Lung (tissue), 12 donors: ENCODE measurements around the gene KIAA0232. TPM values are rescaled to one million over a fixed set of nuclear protein-coding genes. Genes with fewer than 3 reads are reported as not detected.
"Not testable (repeated sequence)": the region's sequence is repeated elsewhere in the genome, so short reads cannot be mapped to it uniquely, and the experiment has no call there.

Experiments
- ATAC-seq: fragments of 200-7000 bp; cut with Tn5 transposase; one replicate; pipeline ENCODE4 v1.9.1; 2020; ENCODE audit warnings: moderate number of reproducible peaks; ENCODE audit not compliant: insufficient read depth, low FRiP score
- DNase-seq, 3 donors: peaks; one replicate each; pipeline ENCODE4 v3.0.0-alpha.2; 2013 to 2017
- H3K27ac ChIP-seq, 2 donors: one replicate each; pipeline ENCODE4 v1.5.1; 2013; ENCODE audit warnings: mild to moderate bottlenecking in 2 of 2, moderate library complexity in 2 of 2, control low read depth in 1 of 2, inconsistent platforms in 1 of 2, low read depth in 1 of 2, low read length in 1 of 2
- H3K27me3 ChIP-seq, 3 donors: one replicate each; pipeline ENCODE4 v1.5.1; 2013; ENCODE audit warnings: low read length in 2 of 3; ENCODE audit not compliant: control insufficient read depth in 3 of 3, insufficient read depth in 3 of 3
- H3K36me3 ChIP-seq, 4 donors: one replicate each; pipeline ENCODE4 v1.5.1; 2013; ENCODE audit warnings: low read length in 4 of 4, mild to moderate bottlenecking in 1 of 4, moderate library complexity in 1 of 4; ENCODE audit not compliant: control insufficient read depth in 4 of 4, insufficient read depth in 4 of 4
- H3K4me1 ChIP-seq, 5 donors: one replicate each; pipeline ENCODE4 v1.5.1; 2013; ENCODE audit warnings: low read length in 5 of 5, mild to moderate bottlenecking in 2 of 5, moderate library complexity in 1 of 5; ENCODE audit not compliant: control insufficient read depth in 5 of 5, insufficient read depth in 5 of 5
- H3K4me3 ChIP-seq: one replicate; pipeline ENCODE4 v1.5.1; 2013; ENCODE audit warnings: mild to moderate bottlenecking, control low read depth, moderate library complexity
- H3K9ac ChIP-seq, 2 donors: one replicate each; pipeline ENCODE4 v1.5.1; 2013; ENCODE audit warnings: low read length in 2 of 2, control low read depth in 1 of 2; ENCODE audit not compliant: insufficient read depth in 1 of 2
- H3K9me3 ChIP-seq, 4 donors: one replicate each; pipeline ENCODE4 v1.5.1; 2013; ENCODE audit warnings: low read length in 3 of 4, mild to moderate bottlenecking in 1 of 4, moderate library complexity in 1 of 4; ENCODE audit not compliant: control insufficient read depth in 4 of 4, insufficient read depth in 3 of 4
- CTCF ChIP-seq: IDR thresholded peaks from 2 replicates; pipeline ENCODE4 v1.5.1; 2012; ENCODE audit warnings: mild to moderate bottlenecking; ENCODE audit errors: control extremely low read depth, extremely low read depth
- WGBS, 2 donors: extraction: QIAGEN DNeasy Blood & Tissue Kit; methylation state at CpG; one replicate each; pipeline ENCODE4 v1.1.7; 2013; 5-methylcytosine and 5-hydroxymethylcytosine counted together
- polyA plus RNA-seq, 2 donors: library from polyadenylated mRNA; stranded (reverse); fragments of 200-250 nt; gene quantifications; one replicate each; pipeline ENCODE4 v1.2.1, GENCODE V29; 2013
- total RNA-seq, 2 donors: library from RNA; depleted of rRNA in 1 of 2; stranded (reverse); fragments of >200 nt in 1 of 2; gene quantifications; one replicate each; pipeline ENCODE4 v1.2.1, GENCODE V29; 2014 to 2021
- donor health status: control.
- donor health status: control.
- donor health status: Bipolar disorder and iron deficiency.
- donor health status: healthy.
- donor health status: DM: yes; HTN: yes; CAD: no.

The KIAA0232 gene
- total and polyA plus RNA-seq, 4 donors: 6.8 to 34.6 (median 18.7) TPM

DNA sequence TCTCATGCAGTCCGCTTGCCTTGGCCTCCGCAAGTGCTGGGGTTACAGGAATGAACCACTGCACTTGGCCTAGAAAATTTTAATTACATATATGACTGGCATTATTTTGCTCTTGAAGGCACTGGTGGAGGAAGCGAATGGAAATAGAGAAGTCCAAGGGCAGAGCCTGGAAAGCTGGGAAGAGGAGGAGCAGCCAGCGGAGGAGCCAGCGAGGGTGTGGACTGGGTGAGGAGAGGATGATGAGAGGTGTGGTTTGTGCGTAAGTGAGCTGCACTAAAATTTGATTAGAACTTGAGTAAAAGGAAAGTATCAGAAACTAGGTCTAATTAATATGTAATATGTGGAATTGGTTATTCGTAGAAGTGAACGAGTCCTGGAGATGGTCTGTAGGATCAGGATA lies 13.3 kb downstream of the KIAA0232 start:
- Histone ChIP-seq H3K4me1 (peaks cover 0 to 20% (median 0%) of the 10 kb centered on the region in 5 donors), H3K27ac (no peak overlapping the region), H3K27me3 (no peaks in the 10 kb centered on the region), H3K9ac (no peak overlapping the region), H3K36me3 (peaks cover 0 to 9% (median 2%) of the 10 kb centered on the region in 4 donors), H3K4me3 (no peak overlapping the region), H3K9me3 (no peaks in the 10 kb centered on the region)
- ATAC-seq (no peak), DNase-seq (no peak)
- 98% methylated on average over 8 of the region's 8 CpGs for WGBS, 2 donors
- TF ChIP-seq CTCF: no peak

DNA sequence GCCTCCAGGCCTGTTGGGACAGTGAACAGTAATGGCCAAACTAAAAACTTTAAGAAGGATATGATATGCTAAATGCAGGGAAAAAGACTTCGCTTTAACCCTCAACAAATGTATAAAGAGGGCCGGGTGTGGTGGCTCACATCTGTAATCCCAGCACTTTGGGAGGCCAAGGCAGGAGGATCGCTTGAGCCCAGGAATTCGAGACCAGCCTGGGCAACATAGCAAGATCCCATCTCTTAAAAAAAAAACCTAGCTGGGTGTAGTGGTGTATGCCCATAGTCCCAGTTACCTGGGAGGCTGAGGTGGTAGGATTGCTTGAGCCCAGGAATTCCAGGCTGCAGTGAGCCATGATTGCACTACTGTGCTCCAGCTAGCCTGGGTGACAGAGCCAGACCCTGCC lies 14.8 kb downstream of the KIAA0232 start:
- DNase-seq, H3K9ac ChIP-seq, ATAC-seq, H3K9me3 ChIP-seq, H3K27me3 ChIP-seq, H3K4me3 ChIP-seq, H3K36me3 ChIP-seq: not testable (repeated sequence)
- Histone ChIP-seq H3K27ac (peak overlapping the region in 1 of 2 donors; percentile 40), H3K4me1 (peaks cover 0 to 19% (median 0%) of the 10 kb centered on the region in 5 donors)
- WGBS, 2 donors: 97 to 99% methylated on average over 4 of the region's 4 CpGs

DNA sequence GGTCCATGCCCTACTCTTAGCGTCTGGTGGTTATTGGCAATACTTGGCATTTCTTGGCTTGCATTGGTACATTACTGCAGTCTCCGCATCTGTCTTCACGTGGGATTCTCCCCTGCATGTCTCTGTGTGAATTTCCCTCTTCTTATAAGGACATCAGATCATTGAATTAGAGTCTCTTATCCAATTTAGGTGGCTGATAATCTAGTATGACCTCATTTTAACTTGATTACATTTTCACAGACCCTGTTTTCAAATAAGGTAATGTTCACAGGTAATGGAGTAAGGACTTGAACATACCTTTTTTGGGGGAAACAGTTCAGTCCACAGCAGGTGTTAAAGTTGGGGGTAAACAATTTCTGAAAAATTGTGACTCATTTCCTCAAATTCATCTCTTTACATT lies 16.6 kb downstream of the KIAA0232 start:
- no peaks in the 10 kb centered on the region for H3K9me3 ChIP-seq
- DNase-seq (no peak), ATAC-seq (no peak)
- WGBS, 2 donors: 86 to 88% methylated on average over 3 of the region's 3 CpGs
- H3K4me3 ChIP-seq: no peak overlapping the region
- H3K9ac ChIP-seq: no peak overlapping the region
- no peak for TF ChIP-seq CTCF
- peaks cover 0 to 6% (median 1%) of the 10 kb centered on the region in 4 donors for H3K36me3 ChIP-seq
- no peaks in the 10 kb centered on the region for H3K27me3 ChIP-seq
- H3K27ac ChIP-seq: no peak overlapping the region
- peaks cover 0 to 20% (median 0%) of the 10 kb centered on the region in 5 donors for H3K4me1 ChIP-seq

- no peak overlapping the region for H3K9ac ChIP-seq
- no peak overlapping the region for H3K4me3 ChIP-seq
- H3K27me3 ChIP-seq: no peaks in the 10 kb centered on the region
- DNase-seq (no peak), ATAC-seq (no peak)
- peaks cover 0 to 20% (median 0%) of the 10 kb centered on the region in 5 donors for H3K4me1 ChIP-seq
- TF ChIP-seq CTCF: no peak
- peaks cover 0 to 4% (median 0%) of the 10 kb centered on the region in 4 donors for H3K36me3 ChIP-seq
- no peaks in the 10 kb centered on the region for H3K9me3 ChIP-seq
- no peak overlapping the region for H3K27ac ChIP-seq
- WGBS, 2 donors: 95 to 96% methylated on average over 8 of the region's 8 CpGs
These were observed 19.5 kb downstream of the KIAA0232 start for GRCh38 chr4:6802025-6802424.
